HEK293 (cell line): ENCODE measurements around the gene CADM1.

Experiments used
- CTCF ChIP-seq: fragments of 450-650 bp; formaldehyde crosslinking; IDR thresholded peaks from 2 replicates; pipeline ENCODE4 v1.5.1; 2016; ENCODE audit warnings: missing biosample characterization, missing genetic modification characterization
- GLI2 ChIP-seq: fragments of 450-650 bp; formaldehyde crosslinking; IDR thresholded peaks from 2 replicates; pipeline ENCODE4; 2017; ENCODE audit warnings: missing biosample characterization, missing genetic modification characterization, low read depth, borderline replicate concordance
- ZNF311 ChIP-seq: fragments of 450-650 bp; formaldehyde crosslinking; IDR thresholded peaks from 2 replicates; pipeline ENCODE4 v1.5.1; 2017; ENCODE audit warnings: missing biosample characterization, missing genetic modification characterization, borderline replicate concordance
- ZNF664 ChIP-seq: fragments of 450-650 bp; formaldehyde crosslinking; IDR thresholded peaks from 2 replicates; pipeline ENCODE4 v1.5.1; 2016; ENCODE audit warnings: missing biosample characterization, missing genetic modification characterization
- ZNF76 ChIP-seq: fragments of 450-650 bp; formaldehyde crosslinking; IDR thresholded peaks from 2 replicates; pipeline ENCODE4; 2016; ENCODE audit warnings: low read depth, missing biosample characterization, missing genetic modification characterization, borderline replicate concordance

- TF ChIP-seq ZNF311 (tag by site-specific recombination) (no peak), CTCF (tag by site-specific recombination) (no peak), ZNF76 (tag by site-specific recombination) (no peak), GLI2 (tag by site-specific recombination) (no peak), ZNF664 (tag by site-specific recombination) (no peak)
These were observed 171.1 kb downstream of the CADM1 start for GRCh38 chr11:115333121-115333520.
